Measurements from ENCODE around the gene DHX8.

- TF ChIP-seq, protein P1, sequence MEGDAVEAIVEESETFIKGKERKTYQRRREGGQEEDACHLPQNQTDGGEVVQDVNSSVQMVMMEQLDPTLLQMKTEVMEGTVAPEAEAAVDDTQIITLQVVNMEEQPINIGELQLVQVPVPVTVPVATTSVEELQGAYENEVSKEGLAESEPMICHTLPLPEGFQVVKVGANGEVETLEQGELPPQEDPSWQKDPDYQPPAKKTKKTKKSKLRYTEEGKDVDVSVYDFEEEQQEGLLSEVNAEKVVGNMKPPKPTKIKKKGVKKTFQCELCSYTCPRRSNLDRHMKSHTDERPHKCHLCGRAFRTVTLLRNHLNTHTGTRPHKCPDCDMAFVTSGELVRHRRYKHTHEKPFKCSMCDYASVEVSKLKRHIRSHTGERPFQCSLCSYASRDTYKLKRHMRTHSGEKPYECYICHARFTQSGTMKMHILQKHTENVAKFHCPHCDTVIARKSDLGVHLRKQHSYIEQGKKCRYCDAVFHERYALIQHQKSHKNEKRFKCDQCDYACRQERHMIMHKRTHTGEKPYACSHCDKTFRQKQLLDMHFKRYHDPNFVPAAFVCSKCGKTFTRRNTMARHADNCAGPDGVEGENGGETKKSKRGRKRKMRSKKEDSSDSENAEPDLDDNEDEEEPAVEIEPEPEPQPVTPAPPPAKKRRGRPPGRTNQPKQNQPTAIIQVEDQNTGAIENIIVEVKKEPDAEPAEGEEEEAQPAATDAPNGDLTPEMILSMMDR (optimal IDR thresholded peaks at IDR 0.05 in 1 of 3, IDR thresholded peaks at IDR 0.05 in 1 of 3, conservative IDR thresholded peaks at IDR 0.05 in 1 of 3; ENCODE audit: extremely low read depth in 1 of 3, insufficient read depth in 2 of 3, low read length in 3 of 3) = no peak
- no peak for TF ChIP-seq EZH2 (IDR thresholded peaks at IDR 0.05; ENCODE audit: low read length)
Measured at GRCh38 chr17:43475494-43476089, 8.2 kb upstream of the DHX8 start.
